OCI-LY7 (cell line): ENCODE measurements around the gene ADAM33. TPM values are rescaled to one million over a fixed set of nuclear protein-coding genes. Genes with fewer than 3 reads are reported as not detected.

Experiments
- BruUV-seq: library from RNA; stranded (reverse); fragments of 400-500 nt; replicated peaks from 2 replicates; lab custom pipeline; 2021; lab: Mats Ljungman, UMichigan
- CTCF ChIA-PET: fragments of 300-600 bp; sonication (Branson Sonifier 250); formaldehyde crosslinking; loops from one replicate; lab custom pipeline; 2022; ENCODE audit warnings: antibody characterized with exemption; ENCODE audit not compliant: unreplicated experiment; lab: Charles Lee
- POLR2A ChIA-PET: fragments of 300-600 bp; sonication (Branson Sonifier 250); formaldehyde crosslinking; loops from one replicate; lab custom pipeline; 2022; ENCODE audit warnings: antibody characterized with exemption; lab: Charles Lee
- DNase-seq: peaks from one replicate; pipeline ENCODE4 v3.0.0-alpha.2; 2015; ENCODE audit warnings: low spot score
- H2AFZ ChIP-seq: fragments of 200-600 bp; sonication (generic), shearing (Covaris generic); 2 replicates; pipeline ENCODE4 v1.6.1; 2014; ENCODE audit warnings: mild to moderate bottlenecking, antibody characterized with exemption, low read length, moderate library complexity
- H3K27ac ChIP-seq: fragments of 200-600 bp; sonication (generic); 2 replicates; pipeline ENCODE4 v1.5.1; 2014; ENCODE audit warnings: mixed run types, low read depth, mild to moderate bottlenecking, moderate library complexity, low read length, inconsistent platforms; ENCODE audit not compliant: poor library complexity, severe bottlenecking
- H3K36me3 ChIP-seq: fragments of 200-600 bp; sonication (generic); 2 replicates; pipeline ENCODE4 v1.6.1; 2014; ENCODE audit warnings: mild to moderate bottlenecking, antibody characterized with exemption, low read length, moderate library complexity, mixed read lengths; ENCODE audit not compliant: insufficient read depth
- H3K4me1 ChIP-seq: fragments of 200-600 bp; sonication (generic); 2 replicates; pipeline ENCODE4 v1.5.1; 2014; ENCODE audit warnings: mild to moderate bottlenecking, low read length; ENCODE audit not compliant: insufficient read depth, poor library complexity, severe bottlenecking
- H3K4me2 ChIP-seq: fragments of 200-600 bp; sonication (generic); 2 replicates; pipeline ENCODE4 v1.6.1; 2014; ENCODE audit warnings: mild to moderate bottlenecking, low read length
- H3K4me3 ChIP-seq: fragments of 200-600 bp; sonication (generic); 2 replicates; pipeline ENCODE4 v1.5.1; 2014; ENCODE audit warnings: mild to moderate bottlenecking, low read depth, low read length; ENCODE audit not compliant: poor library complexity, severe bottlenecking
- H3K79me2 ChIP-seq: fragments of 200-600 bp; sonication (generic); 2 replicates; pipeline ENCODE4 v1.6.1; 2016; ENCODE audit warnings: low read depth, mild to moderate bottlenecking, low read length, moderate library complexity, mixed read lengths; ENCODE audit not compliant: insufficient read depth
- H3K9me2 ChIP-seq: fragments of 200-600 bp; sonication (generic); 2 replicates; pipeline ENCODE4 v1.6.1; 2016; ENCODE audit warnings: mild to moderate bottlenecking, low read length, mixed read lengths; ENCODE audit not compliant: insufficient read depth
- H3K9me3 ChIP-seq: fragments of 200-600 bp; sonication (generic); 2 replicates; pipeline ENCODE4 v1.6.1; 2014; ENCODE audit warnings: mild to moderate bottlenecking, mixed run types, low read length, mixed read lengths
- H4K20me1 ChIP-seq: fragments of 200-600 bp; sonication (generic); 2 replicates; pipeline ENCODE4 v1.6.1; 2014; ENCODE audit warnings: mild to moderate bottlenecking, antibody characterized with exemption, low read length, moderate library complexity, mixed read lengths; ENCODE audit not compliant: insufficient read depth
- EZH2phosphoT487 ChIP-seq: fragments of 200-600 bp; sonication (generic); IDR thresholded peaks from 2 replicates; pipeline ENCODE4 v1.6.1; 2018; ENCODE audit warnings: low read depth, borderline replicate concordance, mild to moderate bottlenecking, mixed run types, antibody characterized with exemption, low read length, moderate library complexity, mixed read lengths
- intact Hi-C: fragments of 100-400 bp; cut with micrococcal nuclease; formaldehyde crosslinking; loops from one replicate; pipeline ENCODE4 v1.10.0; 2022; ENCODE audit not compliant: unreplicated experiment
- total RNA-seq, 2 experiments: library from RNA; depleted of rRNA in 1 of 2; stranded (reverse); fragments of >200 nt in 1 of 2; shearing (Covaris generic) in 1 of 2; gene quantifications; 2 replicates each; pipeline ENCODE4 v1.2.3, GENCODE V29; 2014 to 2022
- TF ChIP-seq, protein P1 (sequence below): fragments of 200-600 bp; sonication (generic); conservative IDR thresholded peaks from 2 replicates; pipeline ENCODE4 v1.5.1; 2014; ENCODE audit warnings: mild to moderate bottlenecking, antibody characterized with exemption, low read length, moderate library complexity, mixed read lengths

ADAM33 gene
- total RNA-seq, 2 experiments from 2014 or later, result not detected

DNA sequence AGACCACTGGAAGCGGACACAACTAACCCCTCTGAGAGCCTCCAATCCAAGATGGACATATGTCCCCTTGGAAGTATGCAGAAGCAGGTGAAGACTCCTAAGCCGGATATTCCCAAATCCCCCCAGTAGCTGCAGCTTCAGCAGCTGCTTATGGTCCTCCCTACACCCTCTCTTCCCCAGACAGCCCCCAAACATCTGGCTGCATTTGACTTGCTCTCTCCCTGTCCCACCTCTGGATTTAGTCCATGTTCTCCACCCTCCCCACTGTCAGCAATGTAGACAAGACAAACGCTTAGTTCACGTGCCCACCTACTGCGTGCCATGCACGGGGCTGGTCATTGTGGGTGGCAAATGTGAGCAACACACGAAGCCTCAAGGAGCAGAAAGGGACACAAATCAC is 4.6 kb upstream of the ADAM33 start:
- no peaks in the 10 kb centered on the region for H3K79me2 ChIP-seq
- no peak overlapping the region for H2AFZ ChIP-seq
- no peak overlapping the region for H3K4me3 ChIP-seq
- no peak for DNase-seq
- no peak overlapping the region for H3K4me2 ChIP-seq
- POLR2A ChIA-PET, result no interaction called here
- no peak for TF ChIP-seq EZH2phosphoT487
- TF ChIP-seq, protein P1, sequence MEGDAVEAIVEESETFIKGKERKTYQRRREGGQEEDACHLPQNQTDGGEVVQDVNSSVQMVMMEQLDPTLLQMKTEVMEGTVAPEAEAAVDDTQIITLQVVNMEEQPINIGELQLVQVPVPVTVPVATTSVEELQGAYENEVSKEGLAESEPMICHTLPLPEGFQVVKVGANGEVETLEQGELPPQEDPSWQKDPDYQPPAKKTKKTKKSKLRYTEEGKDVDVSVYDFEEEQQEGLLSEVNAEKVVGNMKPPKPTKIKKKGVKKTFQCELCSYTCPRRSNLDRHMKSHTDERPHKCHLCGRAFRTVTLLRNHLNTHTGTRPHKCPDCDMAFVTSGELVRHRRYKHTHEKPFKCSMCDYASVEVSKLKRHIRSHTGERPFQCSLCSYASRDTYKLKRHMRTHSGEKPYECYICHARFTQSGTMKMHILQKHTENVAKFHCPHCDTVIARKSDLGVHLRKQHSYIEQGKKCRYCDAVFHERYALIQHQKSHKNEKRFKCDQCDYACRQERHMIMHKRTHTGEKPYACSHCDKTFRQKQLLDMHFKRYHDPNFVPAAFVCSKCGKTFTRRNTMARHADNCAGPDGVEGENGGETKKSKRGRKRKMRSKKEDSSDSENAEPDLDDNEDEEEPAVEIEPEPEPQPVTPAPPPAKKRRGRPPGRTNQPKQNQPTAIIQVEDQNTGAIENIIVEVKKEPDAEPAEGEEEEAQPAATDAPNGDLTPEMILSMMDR, result no peak
- CTCF ChIA-PET, result no interaction called here
- H3K4me1 ChIP-seq, result no peaks in the 10 kb centered on the region
- H3K36me3 ChIP-seq, result no peaks in the 10 kb centered on the region
- no peaks in the 10 kb centered on the region for H3K9me2 ChIP-seq
- BruUV-seq, result no TSS peak
- H4K20me1 ChIP-seq, result no peaks in the 10 kb centered on the region
- no peaks in the 10 kb centered on the region for H3K9me3 ChIP-seq
- intact Hi-C loops, result no loop called here
- no peak overlapping the region for H3K27ac ChIP-seq

DNA sequence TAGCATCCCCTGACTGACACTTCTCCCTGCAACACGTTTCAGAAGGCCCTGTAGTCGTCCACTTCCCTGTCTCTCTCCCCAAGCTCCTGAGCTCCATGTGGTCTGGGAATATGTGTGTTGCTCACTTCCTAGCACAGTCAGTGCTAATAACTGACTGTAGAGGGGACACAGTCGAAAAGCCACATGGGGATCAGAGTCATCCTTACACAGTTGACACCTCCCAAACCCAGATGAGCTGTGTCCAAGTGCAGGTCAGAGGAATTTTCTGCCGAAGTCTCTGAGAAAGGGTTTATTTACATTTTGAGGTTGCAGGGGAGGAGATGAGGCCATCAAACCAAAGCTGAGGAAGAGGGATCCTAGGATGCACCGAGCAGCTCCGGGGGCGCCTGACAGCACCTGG is 3.5 kb upstream of the ADAM33 start:
- H4K20me1 ChIP-seq, result no peaks in the 10 kb centered on the region
- no peaks in the 10 kb centered on the region for H3K36me3 ChIP-seq
- H3K9me3 ChIP-seq, result no peaks in the 10 kb centered on the region
- CTCF ChIA-PET, result no interaction called here
- no peak overlapping the region for H3K4me3 ChIP-seq
- TF ChIP-seq, protein P1, result no peak
- H3K9me2 ChIP-seq, result no peaks in the 10 kb centered on the region
- no peak overlapping the region for H3K27ac ChIP-seq
- no TSS peak for BruUV-seq
- H3K4me1 ChIP-seq, result no peaks in the 10 kb centered on the region
- H3K79me2 ChIP-seq, result no peaks in the 10 kb centered on the region
- no peak overlapping the region for H3K4me2 ChIP-seq
- no peak overlapping the region for H2AFZ ChIP-seq
- POLR2A ChIA-PET, result no interaction called here
- intact Hi-C loops, result no loop called here
- no peak for DNase-seq

GRCh38 chr20:3681352-3681930 is 369 bp downstream of the ADAM33 start:
- intact Hi-C loops, result no loop called here
- no peaks in the 10 kb centered on the region for H3K36me3 ChIP-seq
- H3K79me2 ChIP-seq, result no peaks in the 10 kb centered on the region
- DNase-seq, result no peak
- H3K9me3 ChIP-seq, result no peaks in the 10 kb centered on the region
- H3K4me1 ChIP-seq, result no peaks in the 10 kb centered on the region
- ChIA-PET POLR2A (no interaction called here), CTCF (no interaction called here)
- H4K20me1 ChIP-seq, result no peaks in the 10 kb centered on the region
- no peak overlapping the region for H3K27ac ChIP-seq
- TF ChIP-seq EZH2phosphoT487, result no peak
- TF ChIP-seq, protein P1, result no peak
- no peak overlapping the region for H3K4me3 ChIP-seq
- no peaks in the 10 kb centered on the region for H3K9me2 ChIP-seq
- no peak overlapping the region for H2AFZ ChIP-seq
- H3K4me2 ChIP-seq, result no peak overlapping the region
- no TSS peak for BruUV-seq
